Activated CD4-positive, alpha-beta T cell treated with anti-CD3 and anti-CD28 coated beads for 36 hours (primary cell): ENCODE results near the gene SMIM44. TPM values are rescaled to one million over a fixed set of nuclear protein-coding genes. Genes with fewer than 3 reads are reported as not detected.

Source experiments
- ATAC-seq: fragments of 200-7000 bp; cut with Tn5 transposase; one replicate; pipeline ENCODE4 v1.10.0; 2021; ENCODE audit warnings: mild to moderate bottlenecking, moderate library complexity
- CTCF ChIA-PET: fragments of 350-600 bp; sonication (Branson Sonifier 250); formaldehyde crosslinking; loops from one replicate; lab custom pipeline; 2021; ENCODE audit warnings: antibody characterized with exemption; lab: Charles Lee
- POLR2A ChIA-PET: fragments of 350-600 bp; sonication (Branson Sonifier 250); formaldehyde crosslinking; loops from one replicate; lab custom pipeline; 2021; ENCODE audit warnings: antibody characterized with exemption, inconsistent platforms; lab: Charles Lee
- DNase-seq: peaks from one replicate; pipeline ENCODE4 v3.0.0-alpha.2; 2020
- H3K27ac Mint-ChIP-seq: one replicate; pipeline ENCODE4 v1.8.0; 2021; ENCODE audit warnings: mixed read lengths
- H3K27me3 Mint-ChIP-seq: one replicate; pipeline ENCODE4 v1.8.0; 2021; ENCODE audit warnings: mixed read lengths
- H3K36me3 Mint-ChIP-seq: one replicate; pipeline ENCODE4 v1.8.0; 2021; ENCODE audit warnings: low read depth, mixed read lengths
- H3K4me1 Mint-ChIP-seq: one replicate; pipeline ENCODE4 v1.8.0; 2021; ENCODE audit warnings: mixed read lengths
- H3K4me3 Mint-ChIP-seq: one replicate; pipeline ENCODE4 v1.8.0; 2021; ENCODE audit warnings: mild to moderate bottlenecking, moderate library complexity, mixed read lengths
- H3K9me3 Mint-ChIP-seq: one replicate; pipeline ENCODE4 v1.8.0; 2021; ENCODE audit warnings: low read depth, mixed read lengths
- intact Hi-C, 2 experiments: fragments of 100-400 bp; cut with DNase I in 1 of 2; cut with micrococcal nuclease in 1 of 2; formaldehyde crosslinking; loops; one replicate each; pipeline versions ENCODE4 v1.14.2 to v1.15.1; 2022 to 2024; cut with DNase I, micrococcal nuclease
- total RNA-seq, 2 experiments: library from RNA; stranded (reverse); gene quantifications; one replicate each; pipeline ENCODE4 v1.2.3, GENCODE V29; 2021

Gene SMIM44
- total RNA-seq, 2 experiments from 2014 or later: not detected

DNA sequence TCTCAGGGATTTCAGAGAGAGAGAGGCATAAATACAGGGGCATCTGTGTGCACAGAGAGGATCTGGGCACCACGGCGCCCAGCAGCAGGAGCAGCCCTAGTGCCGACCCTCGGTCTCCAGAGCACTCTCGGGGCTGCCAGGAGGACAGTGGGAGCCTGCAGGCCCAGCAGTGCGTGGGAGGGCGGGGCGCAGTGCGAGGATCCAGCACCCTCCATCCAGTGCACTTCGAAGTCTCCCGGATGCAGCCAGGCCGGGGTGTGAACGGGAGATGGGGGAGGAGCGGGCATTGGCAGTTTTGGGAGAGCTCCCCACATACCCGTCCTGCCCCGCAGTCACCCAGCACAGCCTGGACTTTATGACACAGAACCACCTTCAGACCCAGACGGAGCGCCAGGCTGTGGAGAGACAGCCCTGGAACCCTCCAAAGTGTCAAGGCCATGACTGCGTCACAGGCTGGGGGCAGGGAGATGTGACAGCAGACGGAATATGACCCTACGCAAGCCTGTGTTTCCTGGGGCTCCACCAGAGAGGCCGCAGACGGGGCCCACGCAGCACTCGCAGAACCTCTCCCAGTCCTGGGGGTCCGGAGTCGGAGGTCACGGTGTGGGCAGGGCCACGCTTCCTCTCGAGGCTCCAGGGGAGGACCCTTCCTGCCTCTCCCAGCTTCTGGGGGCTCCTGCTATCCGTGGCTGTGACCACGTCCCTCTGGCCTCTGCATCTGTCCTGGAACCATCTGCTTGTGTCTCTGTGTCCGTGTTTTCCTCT, 41.0 kb upstream of the SMIM44 start:
- Mint-ChIP-seq H3K36me3 (peaks cover 18% of the 10 kb centered on the region), H3K27ac (no peak overlapping the region), H3K9me3 (no peaks in the 10 kb centered on the region), H3K27me3 (no peaks in the 10 kb centered on the region), H3K4me1 (peaks cover 3% of the 10 kb centered on the region), H3K4me3 (no peak overlapping the region)
- ChIA-PET POLR2A (no interaction called here), CTCF (no interaction called here)
- intact Hi-C loops: no loop called here
- no peak for ATAC-seq
- DNase-seq: no peak

DNA sequence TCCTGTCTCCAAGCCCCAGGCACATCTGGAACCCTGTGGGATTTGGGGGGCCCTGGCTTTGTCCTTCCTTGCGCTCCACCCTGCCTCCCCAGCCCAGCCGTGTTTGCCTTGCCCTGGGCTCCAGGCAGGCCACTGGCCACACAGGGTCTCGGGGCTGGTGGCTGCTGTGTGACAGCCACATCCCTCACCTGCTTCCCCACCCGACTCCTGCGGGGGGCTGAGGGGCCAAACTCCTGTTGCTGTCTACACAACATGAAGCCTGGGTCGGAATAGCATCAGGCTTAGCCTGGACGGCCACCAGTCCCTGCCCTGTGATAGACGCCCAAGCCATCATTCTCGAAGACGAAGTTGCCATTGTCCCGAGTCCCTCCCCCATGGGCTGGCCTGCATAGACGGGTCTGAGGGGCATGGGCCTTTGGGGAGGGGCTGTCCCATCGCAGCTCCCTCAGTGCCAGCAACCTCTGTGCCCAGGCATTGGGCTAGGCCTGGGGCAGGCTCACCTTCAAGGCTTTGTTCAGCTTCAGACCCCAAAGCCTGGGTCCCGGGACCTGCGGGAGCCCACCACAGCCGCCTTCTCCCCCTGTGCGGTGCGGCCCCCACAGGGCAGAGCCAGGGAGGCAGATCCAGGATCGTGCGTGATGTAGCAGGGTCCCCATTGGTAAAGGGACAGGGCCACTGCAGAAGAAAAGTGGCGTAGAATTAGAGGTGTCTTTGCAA, 40.3 kb upstream of the SMIM44 start:
- Mint-ChIP-seq H3K4me3 (no peak overlapping the region), H3K36me3 (peaks cover 18% of the 10 kb centered on the region), H3K9me3 (no peaks in the 10 kb centered on the region), H3K4me1 (peaks cover 3% of the 10 kb centered on the region), H3K27me3 (no peaks in the 10 kb centered on the region), H3K27ac (no peak overlapping the region)
- ATAC-seq (no peak), DNase-seq (no peak)
- intact Hi-C loops: no loop called here
- CTCF ChIA-PET: no interaction called here
- POLR2A ChIA-PET: no interaction called here

DNA sequence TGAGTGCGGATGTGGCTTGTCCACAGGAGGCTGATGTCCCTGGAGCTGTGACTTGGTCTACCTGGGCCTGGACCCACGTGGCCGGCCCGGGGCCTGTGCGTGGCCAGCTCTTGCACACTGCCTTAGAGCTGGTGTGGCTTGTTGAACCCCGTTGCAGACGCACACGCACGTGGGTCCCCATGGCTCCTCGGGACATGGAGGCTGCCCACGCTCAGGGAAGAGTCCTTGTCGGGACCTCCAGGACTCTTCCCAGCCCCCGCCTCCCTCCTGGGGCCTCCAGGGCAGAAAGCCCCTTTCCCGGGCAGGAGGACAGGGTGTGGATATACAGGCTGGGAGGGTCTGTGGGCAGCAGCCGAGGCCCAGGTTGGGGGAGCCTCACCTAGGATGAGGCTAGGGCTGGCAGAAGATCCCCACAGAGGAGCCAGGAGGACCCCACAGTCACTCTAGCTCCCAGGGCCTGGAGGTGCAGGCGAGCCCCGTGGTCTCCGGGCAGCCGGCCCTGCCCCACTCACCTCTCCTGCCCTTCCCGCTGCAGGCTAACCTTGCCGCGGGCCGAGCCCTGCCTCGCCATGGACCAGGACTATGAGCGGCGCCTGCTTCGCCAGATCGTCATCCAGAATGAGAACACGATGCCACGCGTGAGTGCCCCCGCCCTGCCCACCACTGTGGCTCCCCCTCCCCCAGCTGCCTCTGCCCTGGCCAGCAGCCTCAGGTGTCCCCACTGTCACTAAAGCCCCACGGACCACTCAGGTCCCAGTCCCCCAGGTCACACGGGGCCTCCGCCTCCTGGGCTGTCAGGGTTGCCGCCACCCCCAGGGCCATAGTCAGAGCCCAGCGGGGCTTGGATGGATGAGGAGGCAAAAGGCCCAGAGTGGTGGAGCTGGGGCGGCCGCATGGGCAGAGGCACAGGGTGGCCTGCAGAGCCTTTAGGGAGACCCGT, 39.5 kb upstream of the SMIM44 start:
- H3K4me1 Mint-ChIP-seq: peaks cover 3% of the 10 kb centered on the region
- H3K36me3 Mint-ChIP-seq: peaks cover 18% of the 10 kb centered on the region
- no peak for DNase-seq
- ATAC-seq: no peak
- CTCF ChIA-PET: no interaction called here
- H3K27ac Mint-ChIP-seq: no peak overlapping the region
- H3K27me3 Mint-ChIP-seq: no peaks in the 10 kb centered on the region
- H3K9me3 Mint-ChIP-seq: no peaks in the 10 kb centered on the region
- POLR2A ChIA-PET: no interaction called here
- intact Hi-C loops: no loop called here
- no peak overlapping the region for H3K4me3 Mint-ChIP-seq

DNA sequence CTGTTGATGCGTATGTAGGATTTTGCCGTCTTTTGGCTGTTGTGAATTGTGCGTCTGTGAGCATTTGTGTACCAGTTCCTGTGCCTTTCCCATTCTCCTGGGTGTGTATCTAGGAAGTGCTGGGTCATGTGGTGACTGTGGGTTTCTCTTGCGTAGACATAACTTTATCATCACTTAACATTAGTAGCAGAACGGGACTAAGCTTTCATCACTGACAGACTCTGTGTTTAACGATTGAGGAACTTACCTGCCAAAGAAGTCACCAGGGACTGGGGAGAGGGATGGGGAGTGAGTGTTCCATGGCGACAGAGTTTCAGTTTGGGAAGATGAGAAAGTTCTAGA, 37.8 kb upstream of the SMIM44 start:
- ATAC-seq: no peak
- ChIA-PET CTCF (no interaction called here), POLR2A (no interaction called here)
- no peak for DNase-seq
- Mint-ChIP-seq H3K27ac (no peak overlapping the region), H3K9me3 (no peaks in the 10 kb centered on the region), H3K36me3 (peaks cover 11% of the 10 kb centered on the region), H3K27me3 (no peaks in the 10 kb centered on the region), H3K4me3 (no peak overlapping the region), H3K4me1 (peaks cover 14% of the 10 kb centered on the region)
- intact Hi-C loops: no loop called here

DNA sequence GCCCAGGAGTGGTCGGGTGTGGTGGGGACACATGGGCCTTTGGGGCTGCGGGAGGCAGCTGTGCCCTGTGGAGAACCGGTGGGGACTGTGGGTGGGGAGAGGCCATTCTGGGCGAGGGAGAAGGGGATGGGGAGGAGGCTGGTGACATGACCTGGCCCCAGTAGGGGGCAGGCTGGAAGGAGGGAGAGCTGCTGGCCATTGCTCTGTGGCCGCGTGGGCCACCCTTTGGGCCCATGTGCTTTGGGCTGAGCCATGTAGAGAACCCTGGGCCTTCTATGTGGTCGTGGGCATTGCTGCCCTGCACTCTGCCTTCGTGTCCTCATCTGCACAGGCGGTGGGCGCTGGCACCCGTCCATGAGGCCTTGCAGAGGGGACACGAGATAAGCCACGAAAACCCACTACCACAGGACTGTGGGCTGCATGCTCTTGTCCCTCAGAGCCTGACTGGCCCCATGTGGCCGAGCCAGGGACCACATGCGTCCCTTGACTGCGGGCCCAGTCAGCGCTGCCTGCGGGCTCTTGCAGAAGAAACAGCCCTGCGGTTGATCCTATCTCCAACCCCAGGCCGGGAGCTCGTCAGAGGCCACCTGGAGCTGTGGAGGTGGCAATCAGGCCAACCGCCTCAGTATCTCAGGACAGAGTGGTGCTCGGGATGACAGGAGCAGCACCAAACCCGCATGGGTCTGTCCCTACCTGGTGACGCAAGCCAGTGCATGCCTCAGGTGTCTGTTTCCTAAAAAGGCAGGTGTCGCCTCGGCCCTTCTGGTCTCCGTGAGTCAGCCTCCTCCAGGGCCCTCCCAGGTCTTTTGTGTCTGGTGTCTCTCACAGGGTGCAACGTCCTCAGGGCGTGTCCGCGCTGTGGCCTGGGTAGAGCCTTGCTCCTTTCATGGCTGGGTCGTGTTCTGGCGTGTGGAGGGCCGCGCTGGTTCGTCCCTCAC, 37.2 kb upstream of the SMIM44 start:
- H3K27ac Mint-ChIP-seq: no peak overlapping the region
- POLR2A ChIA-PET: no interaction called here
- intact Hi-C loops: no loop called here
- H3K4me3 Mint-ChIP-seq: no peak overlapping the region
- H3K27me3 Mint-ChIP-seq: no peaks in the 10 kb centered on the region
- H3K9me3 Mint-ChIP-seq: no peaks in the 10 kb centered on the region
- peaks cover 11% of the 10 kb centered on the region for H3K36me3 Mint-ChIP-seq
- ATAC-seq (no peak), DNase-seq (no peak)
- CTCF ChIA-PET: interaction anchor here (1.7 kb wide), 1 partner anchor 25 kb away, joined by 6 read pairs; no protein-coding TSS in a partner anchor
- H3K4me1 Mint-ChIP-seq: peaks cover 19% of the 10 kb centered on the region

DNA sequence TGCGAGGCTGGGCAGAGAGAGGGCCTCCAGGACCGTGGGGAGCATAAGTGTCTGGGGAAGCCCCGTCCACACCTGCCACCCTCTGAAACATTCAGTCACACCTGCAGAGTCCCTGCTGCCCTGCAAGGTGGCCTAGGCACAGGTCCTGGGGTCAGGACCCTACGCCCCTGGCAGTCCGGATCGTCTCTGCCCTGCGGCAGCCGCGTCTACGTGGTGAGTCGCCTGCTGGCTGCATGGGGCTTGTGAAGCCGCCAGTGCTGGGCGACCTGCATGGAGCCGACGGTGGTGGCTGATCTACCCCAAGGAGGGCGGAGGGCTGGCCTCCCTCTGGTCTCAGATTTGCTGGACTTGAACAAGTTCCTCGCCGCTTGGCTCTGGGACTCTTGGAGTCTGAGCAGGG, 35.9 kb upstream of the SMIM44 start:
- Mint-ChIP-seq H3K27ac (no peak overlapping the region), H3K4me1 (peaks cover 26% of the 10 kb centered on the region), H3K27me3 (no peaks in the 10 kb centered on the region), H3K36me3 (peaks cover 9% of the 10 kb centered on the region), H3K4me3 (no peak overlapping the region), H3K9me3 (no peaks in the 10 kb centered on the region)
- intact Hi-C loops: no loop called here
- DNase-seq (no peak), ATAC-seq (no peak)
- CTCF ChIA-PET: interaction anchor here (0.5 to 1.7 kb wide), 2 partner anchors 26 to 420 kb away, joined by 4 to 6 read pairs; no protein-coding TSS in a partner anchor
- POLR2A ChIA-PET: no interaction called here

DNA sequence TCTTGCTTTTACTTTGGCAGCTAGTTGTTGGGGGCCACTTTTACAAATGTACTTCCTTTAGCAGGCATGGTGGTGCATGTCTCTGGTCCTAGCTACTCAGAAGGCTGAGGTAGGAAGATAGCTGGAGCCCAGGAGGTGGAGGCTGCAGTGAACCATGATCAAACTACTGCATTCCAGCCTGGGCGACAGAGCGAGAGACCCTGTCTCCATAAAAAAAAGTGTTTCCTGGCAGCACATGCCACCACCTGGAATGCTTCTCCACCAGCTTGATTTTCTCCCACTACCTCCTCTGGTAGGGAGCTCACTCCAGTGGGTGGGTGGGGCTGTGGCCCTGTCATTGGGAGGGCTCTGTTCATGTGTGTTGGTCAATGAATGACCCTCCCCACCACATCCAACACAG, 35.4 kb upstream of the SMIM44 start:
- Mint-ChIP-seq H3K36me3 (peaks cover 7% of the 10 kb centered on the region), H3K9me3 (no peaks in the 10 kb centered on the region), H3K27ac (peak overlapping the region; percentile 31), H3K4me3 (no peak overlapping the region), H3K27me3 (no peaks in the 10 kb centered on the region), H3K4me1 (peaks cover 28% of the 10 kb centered on the region)
- intact Hi-C loops: no loop called here
- ATAC-seq (no peak), DNase-seq (no peak)
- ChIA-PET POLR2A (interaction anchor here (0.6 kb wide), 1 partner anchor 74 kb away, joined by 5 read pairs; no protein-coding TSS in a partner anchor), CTCF (interaction anchor here (0.5 to 1.7 kb wide), 2 partner anchors 27 to 420 kb away, joined by 4 to 6 read pairs; no protein-coding TSS in a partner anchor)

DNA sequence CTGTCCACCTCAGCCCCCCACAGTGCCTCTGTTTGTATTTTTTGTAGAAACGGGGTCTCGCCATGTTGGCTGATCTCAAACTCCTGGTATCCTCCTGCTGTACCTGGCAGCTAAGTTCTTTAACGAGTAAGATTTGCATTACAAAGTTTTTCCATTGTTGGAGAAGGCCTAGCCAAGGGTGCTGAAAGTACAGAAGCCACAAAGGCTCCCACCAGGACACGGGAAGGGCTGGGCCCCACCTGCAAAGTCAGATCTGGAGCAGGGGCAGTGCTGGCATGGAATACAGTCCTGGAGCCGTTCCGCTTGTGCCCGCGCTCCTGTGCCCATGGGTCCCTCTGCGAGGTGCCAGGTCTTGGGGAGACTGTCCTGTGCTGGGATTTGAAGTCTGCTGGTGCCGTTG, 35.0 kb upstream of the SMIM44 start:
- Mint-ChIP-seq H3K27ac (peak overlapping the region; percentile 31), H3K4me1 (peaks cover 30% of the 10 kb centered on the region), H3K4me3 (no peak overlapping the region), H3K27me3 (no peaks in the 10 kb centered on the region), H3K36me3 (peaks cover 7% of the 10 kb centered on the region), H3K9me3 (no peaks in the 10 kb centered on the region)
- DNase-seq (no peak), ATAC-seq (no peak)
- CTCF ChIA-PET: interaction anchor here (0.8 kb wide), 1 partner anchor 67 kb away, joined by 4 read pairs; the partner anchor contains the start of gene GIPC3
- POLR2A ChIA-PET: interaction anchor here (0.6 kb wide), 1 partner anchor 74 kb away, joined by 5 read pairs; no protein-coding TSS in a partner anchor
- intact Hi-C loops: no loop called here

DNA sequence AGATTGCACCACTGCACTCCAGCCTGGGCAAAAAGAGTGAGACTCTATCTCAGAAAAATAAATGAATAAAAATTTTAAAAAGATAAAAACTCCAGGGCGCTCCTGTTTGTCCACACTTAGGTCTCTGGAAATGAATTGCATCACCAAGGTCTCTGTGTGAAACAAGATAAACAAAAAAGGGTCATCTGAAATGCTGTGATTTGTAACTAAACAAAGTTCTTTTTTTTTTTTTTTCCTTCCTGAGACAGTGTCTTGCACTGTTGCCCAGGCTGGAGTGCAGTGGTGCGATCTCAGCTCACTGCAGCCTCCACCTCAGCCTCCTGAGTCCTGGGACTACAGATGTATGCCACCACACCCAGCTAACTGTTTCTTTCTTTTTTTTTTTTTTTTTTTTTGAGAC, 34.4 kb upstream of the SMIM44 start:
- DNase-seq (no peak), ATAC-seq (no peak)
- peaks cover 7% of the 10 kb centered on the region for H3K36me3 Mint-ChIP-seq
- ChIA-PET CTCF (interaction anchor here (0.6 to 0.8 kb wide), 2 partner anchors 68 to 465 kb away, joined by 3 to 4 read pairs; partner anchors contain the start of gene GIPC3), POLR2A (interaction anchor here (0.7 kb wide), 1 partner anchor 64 kb away, joined by 4 read pairs; no protein-coding TSS in a partner anchor)
- no peaks in the 10 kb centered on the region for H3K9me3 Mint-ChIP-seq
- intact Hi-C loops: no loop called here
- H3K27me3 Mint-ChIP-seq: no peaks in the 10 kb centered on the region
- H3K4me1 Mint-ChIP-seq: peaks cover 30% of the 10 kb centered on the region
- H3K27ac Mint-ChIP-seq: no peak overlapping the region
- H3K4me3 Mint-ChIP-seq: no peak overlapping the region

DNA sequence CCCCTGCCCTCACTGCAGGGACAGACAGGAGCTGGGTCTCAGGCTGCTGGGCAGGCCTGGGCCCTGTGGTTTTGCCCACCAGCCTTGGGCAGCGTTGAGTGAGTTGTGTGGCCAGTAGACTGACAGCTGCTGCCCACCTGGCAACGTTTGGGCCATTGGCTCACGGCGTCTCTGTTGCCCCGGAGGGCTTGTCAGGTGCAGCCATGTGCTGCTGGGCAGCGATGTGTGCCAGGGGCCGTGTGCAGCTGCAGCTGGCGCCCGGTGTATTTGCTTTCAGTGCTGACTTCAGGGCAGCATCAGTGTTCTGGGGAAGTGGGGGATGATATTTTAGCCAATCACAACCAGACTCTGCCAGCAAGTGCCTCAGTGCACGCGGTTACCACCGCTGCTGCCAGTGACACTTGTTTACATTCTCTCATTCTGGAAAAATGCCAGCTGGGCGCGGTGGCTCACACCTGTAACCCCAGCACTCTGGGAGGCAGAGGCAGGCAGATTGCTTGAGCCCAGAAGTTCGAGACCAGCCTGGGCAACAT, 33.5 kb upstream of the SMIM44 start:
- H3K27ac Mint-ChIP-seq: peak overlapping the region; percentile 8
- peak; percentile 69 for DNase-seq

More for the DNA sequence above, 33.5 kb upstream of the SMIM44 start:
- no peaks in the 10 kb centered on the region for H3K27me3 Mint-ChIP-seq
- peaks cover 32% of the 10 kb centered on the region for H3K4me1 Mint-ChIP-seq
- intact Hi-C loops: no loop called here
- H3K4me3 Mint-ChIP-seq: no peak overlapping the region
- H3K36me3 Mint-ChIP-seq: peaks cover 5% of the 10 kb centered on the region
- H3K9me3 Mint-ChIP-seq: no peaks in the 10 kb centered on the region
- POLR2A ChIA-PET: no interaction called here
- CTCF ChIA-PET: interaction anchor here (0.6 to 1.4 kb wide), 2 partner anchors 14 to 40 kb away, joined by 3 to 4 read pairs; no protein-coding TSS in a partner anchor
- ATAC-seq: peak; percentile 62
